Activated CD4-positive, alpha-beta T cell treated with anti-CD3 and anti-CD28 coated beads for 48 hours (primary cell): ENCODE data around the gene SORL1.

ENCODE experiments used
- DNase-seq: peaks from one replicate; pipeline ENCODE4 v3.0.0-alpha.2; 2020

Gene SORL1

DNA sequence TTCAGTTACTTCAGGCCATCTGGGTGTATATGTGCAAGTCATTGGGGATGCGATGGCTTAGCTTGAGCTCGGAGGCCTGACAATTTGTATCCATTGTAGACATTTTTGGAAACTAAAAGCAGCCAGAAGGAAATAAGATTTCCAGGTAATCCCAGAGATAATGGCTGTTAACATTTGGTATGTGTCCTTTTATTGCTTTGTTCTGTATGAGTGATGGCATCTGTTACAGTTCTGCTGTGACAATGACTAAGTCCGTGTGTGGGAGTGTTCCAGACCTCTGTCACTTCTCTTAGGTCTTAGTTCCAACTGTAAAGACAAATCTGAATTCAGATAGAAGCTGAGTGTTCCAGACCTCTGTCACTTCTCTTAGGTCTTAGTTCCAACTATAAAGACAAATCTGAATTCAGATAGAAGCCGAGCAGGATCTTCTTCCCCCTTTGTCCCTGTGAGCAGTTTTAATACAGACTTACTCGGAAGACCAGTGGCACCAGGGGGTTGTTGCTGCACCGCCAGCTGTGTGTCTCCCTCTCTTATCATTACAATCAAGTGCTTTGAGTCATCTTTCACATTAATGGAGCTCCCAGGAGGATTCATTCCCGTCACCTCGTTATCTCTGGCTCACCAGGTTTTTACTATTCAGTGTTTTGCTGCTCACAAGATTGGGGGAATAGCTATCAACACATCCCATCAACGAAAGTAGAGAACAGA is 191.5 kb downstream of the SORL1 start:
- DNase-seq: no peak

DNA sequence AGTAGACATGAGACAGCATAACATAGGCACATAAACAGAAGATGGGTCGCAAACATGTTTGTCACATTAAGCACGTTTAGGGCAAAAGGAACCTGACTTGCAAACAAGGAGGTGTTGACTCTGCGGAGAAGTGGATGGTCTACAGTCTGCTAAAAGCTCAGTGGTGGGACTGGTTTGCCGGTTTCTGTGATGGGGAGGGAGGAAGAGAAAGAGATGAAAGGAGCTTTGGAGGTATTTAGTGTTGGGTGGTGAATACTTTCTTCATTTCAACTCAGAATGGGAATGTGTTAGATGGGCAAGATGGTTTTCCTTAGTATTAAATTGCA is 192.0 kb downstream of the SORL1 start:
- no peak for DNase-seq

DNA sequence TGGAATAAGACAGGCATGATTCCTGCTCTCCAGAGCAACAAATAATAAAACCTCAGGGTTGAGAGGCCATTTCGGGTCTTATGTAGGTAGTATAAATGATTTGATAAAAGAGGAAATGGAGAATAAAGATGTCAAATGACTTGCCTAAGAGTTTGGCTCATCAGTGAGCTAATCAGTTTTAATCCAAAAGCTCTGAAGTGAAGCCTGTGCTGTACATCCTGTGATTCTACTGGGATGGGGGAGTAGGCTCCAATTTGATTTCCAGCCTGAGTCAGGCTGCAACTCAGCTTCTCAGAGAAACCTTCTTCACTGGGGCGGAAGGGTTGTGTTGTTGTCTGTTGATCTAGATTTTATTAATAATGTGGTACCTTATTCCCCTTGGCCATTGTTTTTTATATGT is 192.9 kb downstream of the SORL1 start:
- no peak for DNase-seq

DNA sequence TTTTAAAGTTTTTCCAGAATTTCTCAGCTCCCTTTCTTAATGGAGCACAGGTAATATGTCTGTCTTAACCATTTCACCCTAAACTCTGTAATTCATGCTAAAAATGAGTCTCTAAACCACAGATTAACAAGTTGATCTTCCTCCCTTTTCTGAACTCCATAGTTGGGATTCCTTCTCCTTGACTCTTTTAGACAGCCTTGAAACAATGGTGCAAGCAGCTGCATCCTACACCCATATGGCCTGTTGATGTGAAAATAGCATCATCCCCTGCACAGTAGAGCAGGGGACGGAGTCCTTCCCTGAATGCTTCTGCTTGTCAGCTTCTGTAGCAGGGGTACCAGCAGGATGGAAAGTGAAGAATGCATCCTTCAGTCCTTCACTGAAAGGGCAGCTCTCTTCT is 193.5 kb downstream of the SORL1 start:
- DNase-seq: no peak

DNA sequence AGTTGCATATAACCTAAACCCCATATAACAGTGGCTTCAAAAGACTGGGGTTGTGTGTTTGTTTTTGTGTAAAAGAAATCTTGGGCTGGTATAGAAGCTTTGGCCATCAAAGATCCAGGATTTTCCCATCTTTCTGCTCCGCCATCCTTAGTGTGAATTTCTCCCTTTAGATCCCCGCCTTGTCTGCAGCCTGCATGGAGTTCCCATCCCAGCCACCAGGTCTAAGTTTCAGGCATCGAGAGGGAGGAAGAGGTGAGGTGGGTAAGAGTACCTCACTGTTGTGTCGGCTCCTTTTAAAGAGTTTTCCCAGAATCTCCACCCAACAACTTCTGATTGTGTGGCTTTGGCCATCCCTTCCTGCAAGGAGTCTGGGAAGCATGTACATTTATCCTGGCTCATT is 196.2 kb downstream of the SORL1 start:
- DNase-seq: no peak

DNA sequence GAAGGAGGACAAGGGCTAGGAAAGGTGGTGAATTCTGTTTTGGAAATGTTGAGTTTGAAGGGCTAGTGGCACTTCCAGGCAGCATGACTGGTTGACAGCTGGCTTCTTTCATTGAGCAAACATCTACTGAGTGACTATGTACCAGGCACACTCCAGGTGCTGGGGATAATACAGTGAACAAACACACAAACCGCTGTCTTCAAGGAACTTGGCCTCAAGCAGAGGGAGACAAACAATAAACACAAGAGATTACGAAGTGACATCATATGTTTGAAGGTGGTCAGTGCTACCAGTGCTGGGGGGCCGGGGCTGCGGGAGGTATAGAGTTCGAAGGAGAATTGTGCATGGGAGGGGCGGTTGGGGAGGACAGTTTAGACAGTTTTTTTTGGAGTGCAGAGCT is 197.7 kb downstream of the SORL1 start:
- DNase-seq: no peak

DNA sequence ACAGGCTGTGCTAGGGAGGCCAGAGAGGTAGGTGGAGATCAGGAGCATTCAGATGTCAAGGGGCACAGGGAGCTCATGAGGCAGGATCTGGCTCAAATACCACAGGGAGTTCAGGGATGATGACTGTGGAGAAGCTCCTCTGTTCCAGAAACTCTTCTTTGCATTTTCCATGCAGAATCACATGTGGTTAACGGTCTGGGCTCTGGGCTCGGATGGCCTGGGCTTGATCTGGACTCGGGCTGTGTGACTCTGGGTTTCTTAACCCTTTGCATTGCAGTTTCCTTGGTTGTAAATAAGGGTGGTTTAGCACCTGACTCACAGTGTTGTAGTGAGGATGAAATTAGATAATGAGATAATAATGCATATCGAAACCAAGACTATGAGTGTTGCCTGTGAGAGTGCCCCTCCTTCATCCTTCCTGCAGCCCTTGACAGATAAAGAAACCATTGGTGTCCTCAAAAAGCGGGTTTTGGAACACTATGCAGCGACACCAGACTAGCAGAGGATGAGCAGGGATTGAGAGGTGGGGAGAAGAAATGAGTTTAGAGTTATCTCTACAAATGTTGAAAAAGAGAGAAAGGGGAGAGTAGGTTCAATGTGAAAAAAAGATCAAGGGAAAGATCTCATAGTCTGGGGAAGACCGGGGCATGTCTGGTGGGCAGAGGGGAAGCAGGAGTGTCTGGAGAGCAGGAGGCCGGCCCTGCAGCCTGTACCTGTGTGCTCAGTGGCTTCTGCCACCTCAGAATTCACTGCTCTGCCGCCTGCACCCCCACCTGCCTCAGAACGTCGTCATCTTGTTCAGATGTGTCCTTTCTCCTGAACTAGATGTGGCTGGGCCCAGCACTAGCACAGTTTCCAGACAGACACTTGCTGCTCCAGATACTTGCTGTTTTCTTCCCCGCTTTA is 198.5 kb downstream of the SORL1 start:
- DNase-seq: peak; percentile 41

DNA sequence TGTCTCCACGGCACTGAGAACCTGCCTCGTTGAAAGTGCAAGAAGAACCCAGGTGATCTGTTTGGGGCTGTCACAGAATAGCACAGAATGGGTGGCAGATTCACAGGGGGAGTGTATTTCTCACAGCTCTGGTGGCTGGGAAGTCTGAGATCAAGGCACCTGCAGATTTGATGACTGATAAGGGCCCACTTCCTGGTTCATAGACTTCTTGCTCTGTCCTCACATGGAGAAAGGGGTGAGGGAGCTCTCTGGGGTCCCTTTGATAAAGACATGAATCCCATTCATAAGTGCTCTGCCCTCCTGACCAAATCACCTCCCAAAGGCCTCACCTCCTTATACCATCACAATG is 199.1 kb downstream of the SORL1 start:
- no peak for DNase-seq

DNA sequence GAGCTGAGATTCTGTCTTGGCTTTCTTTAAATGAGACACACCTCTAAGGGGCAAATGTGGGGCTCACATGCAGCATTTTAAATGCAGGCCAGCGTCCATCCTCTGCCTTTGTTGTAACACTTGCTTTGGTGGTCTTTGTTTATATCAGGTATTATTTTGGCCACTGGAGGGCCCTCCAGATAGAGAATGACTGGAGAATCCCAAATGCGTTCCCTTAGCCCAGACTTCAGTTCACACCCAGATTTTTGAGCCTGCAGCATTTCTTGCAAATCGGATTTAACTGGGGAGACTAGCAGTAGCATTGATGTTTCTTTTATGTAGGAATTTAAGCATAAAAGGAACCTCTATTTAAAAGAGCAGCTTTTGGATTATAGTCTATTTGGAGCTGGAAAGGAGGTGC is 200.9 kb downstream of the SORL1 start:
- no peak for DNase-seq

DNA sequence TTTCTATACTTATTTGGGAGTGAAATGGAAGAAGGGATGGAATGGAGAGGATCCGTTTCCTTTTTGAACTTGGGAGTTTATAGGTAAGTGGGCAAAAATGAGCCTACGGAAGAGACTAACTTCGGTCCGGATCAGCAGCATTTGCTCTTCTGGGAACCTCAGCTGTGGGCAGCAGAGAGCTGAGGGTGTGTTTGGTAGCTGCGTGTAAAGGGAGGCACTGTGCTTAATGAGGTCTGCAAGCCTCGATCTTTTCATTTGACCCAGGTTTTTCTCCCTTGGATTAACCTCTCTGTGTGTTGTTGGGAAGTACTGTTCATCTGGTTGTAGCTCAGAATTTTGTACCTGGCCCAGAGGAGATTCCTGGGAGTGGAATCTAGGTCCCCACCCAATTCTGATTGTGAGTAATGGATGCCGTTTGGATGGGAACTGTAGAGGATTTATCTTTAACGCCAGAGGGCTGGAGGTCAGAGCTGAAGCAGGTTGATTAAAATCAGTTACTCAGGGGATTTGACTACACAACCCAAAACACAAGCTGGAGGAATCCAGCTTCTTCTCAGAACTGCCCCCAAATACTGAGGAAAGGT is 202.2 kb downstream of the SORL1 start:
- no peak for DNase-seq

DNA sequence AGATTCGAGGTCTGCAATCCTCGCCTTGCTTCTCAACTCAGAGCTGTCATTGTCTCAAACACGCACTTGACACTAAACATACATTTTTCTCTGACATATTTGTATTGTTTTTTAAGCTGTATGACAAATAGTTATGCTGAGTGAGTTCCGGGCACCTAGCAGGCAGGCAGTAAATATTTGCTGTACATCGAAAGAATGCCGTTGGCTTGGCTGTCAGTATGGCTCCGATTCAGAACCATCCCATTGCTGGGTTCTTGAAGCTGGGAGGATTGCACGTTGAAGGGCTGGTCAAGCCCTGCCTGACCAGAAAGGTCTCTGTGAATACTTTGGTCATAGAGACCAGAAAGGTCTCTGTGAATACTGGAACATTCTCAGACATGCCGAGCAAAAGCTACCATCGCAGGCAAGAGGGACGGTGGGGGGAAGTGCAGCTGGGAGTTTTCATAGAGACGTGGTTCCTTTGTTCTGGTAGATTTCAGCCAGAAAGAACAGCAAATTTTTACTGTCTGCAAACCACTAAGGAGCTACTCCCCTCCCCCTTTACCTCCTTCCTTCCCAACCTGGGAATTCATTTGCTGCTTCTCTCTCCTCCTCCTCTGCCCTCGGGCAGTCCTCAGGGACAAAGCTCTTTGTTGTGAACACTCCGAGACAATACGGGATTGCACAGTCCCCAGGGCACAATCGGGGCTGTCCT is 202.9 kb downstream of the SORL1 start:
- DNase-seq: no peak

DNA sequence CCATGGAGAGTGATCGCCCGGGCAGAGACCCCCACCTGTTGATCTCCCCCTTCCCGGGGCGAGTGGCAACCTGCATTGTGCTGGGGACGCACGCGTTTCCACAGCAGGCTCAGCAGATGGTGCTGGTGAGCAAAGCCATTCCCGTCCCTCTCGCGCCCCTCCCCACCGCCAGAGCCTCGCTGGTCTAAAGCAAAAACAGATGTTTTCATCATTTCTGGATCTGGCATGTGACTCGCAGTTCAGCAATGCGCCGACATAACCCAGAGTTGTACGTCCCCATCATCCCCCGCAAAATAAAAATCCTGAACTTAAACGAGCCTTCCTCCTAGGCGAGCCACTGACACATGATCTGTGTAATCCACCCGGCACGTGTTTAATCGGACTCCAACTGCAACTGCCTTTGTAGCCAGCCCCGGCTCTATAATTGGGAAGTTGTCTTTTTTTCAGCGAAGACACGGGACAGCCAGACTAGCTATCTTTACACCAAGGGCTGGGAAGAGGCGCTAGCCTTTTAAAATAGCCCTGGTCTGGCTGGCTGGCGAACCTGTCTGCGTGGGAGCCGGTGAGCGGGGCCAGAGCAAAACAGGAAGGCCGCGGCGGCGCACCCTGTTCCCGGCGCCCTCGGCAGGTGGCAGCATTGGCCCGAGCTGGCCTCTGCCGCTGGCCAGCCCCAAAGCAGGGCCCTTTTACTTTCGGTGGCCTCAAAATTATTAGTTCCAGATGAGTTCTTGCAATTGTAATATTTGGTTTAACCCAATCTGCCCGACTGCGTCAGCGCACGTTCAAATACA is 203.6 kb downstream of the SORL1 start:
- peak; percentile 80 for DNase-seq

DNA sequence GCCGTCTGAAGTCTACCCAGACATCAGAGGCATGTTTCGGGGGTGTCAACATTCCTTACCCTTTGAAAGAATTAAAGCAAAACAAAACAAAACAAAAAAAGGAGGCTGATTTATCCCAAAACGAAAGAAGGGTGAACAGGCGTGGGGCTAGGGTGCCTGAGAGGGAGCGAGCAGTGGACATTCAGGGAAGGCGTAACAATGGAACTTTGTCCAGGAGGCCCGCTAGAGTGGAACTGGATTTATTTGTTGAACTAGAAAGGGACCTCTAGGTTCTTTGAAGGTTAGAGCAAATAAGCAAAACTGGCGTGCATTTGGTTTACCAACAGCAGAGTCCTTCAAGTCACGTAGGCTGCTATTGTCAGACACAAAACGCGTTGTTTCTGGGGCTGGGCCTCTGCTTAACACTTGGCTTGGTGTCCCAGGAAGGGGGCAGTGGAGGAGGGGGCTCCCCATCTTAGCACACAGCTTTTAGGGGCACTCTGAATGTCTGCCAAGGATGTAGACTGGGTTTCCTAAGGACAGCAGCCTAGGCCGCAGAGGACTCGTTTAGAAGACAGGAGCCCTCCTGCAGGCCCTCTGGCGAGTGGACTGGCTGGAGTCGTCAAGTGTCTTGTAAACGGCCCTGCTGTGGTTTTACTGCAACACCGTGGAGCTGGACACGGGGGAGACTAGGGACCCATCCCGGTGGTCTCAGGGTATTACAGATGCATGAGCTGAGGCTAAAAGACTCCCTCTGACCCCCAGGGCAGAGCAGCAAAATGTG is 204.4 kb downstream of the SORL1 start:
- DNase-seq: no peak

DNA sequence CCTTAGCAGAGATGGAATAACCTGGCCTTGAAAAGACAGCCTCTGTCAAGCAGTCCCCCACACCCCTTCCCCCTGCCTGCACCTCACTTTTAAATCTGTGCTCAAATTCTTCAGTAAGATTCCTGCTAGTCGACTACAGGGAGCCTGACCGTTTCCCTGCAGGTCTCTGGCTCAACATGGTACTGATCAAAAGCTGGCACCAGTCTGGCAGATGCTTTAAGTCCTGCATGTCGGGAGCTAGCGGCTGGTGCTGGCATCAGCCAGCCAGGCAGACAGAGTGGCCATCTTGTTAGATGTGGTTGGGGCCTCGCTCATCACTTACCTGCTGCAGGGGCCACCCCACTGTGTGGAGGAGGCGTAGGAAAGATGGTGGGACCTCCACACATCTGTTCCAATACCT is 205.0 kb downstream of the SORL1 start:
- DNase-seq: no peak

DNA sequence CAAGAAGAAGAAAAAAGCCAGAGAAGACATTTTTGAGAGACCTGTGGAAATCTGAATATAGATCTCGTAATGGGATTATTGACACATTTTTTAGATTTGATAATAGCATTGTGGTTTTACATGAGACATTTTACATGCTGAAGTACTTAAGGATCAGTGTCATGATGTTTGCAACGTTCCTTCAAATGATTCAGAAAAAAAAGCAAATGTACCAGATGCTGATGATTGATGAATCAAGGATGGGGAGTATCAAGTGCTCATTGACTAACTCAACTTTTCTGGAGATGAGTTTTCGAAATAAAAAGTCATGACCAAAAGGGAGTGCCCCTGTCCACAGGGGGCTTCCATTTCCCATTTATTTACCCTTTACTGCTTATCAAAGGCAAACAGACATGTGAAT is 207.7 kb downstream of the SORL1 start:
- no peak for DNase-seq

DNA sequence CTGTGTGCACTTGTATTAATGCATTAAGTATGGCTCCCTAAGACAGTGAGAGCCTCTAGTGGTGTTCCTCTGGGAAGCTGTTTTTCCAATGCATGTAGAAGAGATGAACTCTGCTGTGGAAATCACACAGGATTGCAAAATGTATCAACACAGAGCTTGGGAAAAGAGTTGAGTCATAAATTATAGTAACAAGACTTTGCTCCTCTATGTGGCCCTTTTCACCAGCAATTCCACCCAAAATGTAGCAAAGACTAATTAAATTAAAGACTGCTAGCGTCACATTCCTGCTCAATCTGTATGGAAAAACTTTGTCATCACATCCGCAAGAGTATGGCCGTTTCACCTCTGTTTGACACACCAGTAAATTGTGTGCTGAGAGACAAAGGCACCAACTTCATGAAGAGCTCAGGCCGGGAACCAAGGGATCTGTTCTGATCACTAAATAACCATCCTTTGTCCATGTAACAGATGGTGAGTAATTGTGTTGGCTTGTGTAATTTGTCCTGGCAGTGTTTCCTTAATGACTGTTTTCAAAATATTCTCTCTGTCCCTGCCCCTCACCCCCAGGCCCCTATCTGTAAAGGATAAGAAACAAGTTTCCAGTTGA is 209.9 kb downstream of the SORL1 start:
- no peak for DNase-seq

DNA sequence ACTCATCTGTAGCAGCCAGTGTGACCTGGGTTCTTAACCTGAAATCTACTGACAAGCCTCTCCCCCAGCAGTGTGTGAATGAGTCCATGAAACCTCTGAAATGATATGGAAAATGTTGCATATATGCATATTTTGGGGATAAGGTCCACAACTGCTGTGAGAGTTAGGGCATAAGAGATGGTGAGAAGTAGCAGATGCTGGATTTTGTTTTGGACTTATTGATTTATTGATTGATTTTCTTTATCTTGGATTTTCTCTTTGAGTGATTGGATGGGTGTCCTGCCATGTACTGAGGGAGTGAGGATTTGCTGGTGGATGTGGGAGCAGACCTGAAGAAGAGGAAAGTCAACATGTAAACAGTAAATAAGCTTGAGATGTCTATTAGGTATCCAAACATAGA is 212.0 kb downstream of the SORL1 start:
- no peak for DNase-seq

DNA sequence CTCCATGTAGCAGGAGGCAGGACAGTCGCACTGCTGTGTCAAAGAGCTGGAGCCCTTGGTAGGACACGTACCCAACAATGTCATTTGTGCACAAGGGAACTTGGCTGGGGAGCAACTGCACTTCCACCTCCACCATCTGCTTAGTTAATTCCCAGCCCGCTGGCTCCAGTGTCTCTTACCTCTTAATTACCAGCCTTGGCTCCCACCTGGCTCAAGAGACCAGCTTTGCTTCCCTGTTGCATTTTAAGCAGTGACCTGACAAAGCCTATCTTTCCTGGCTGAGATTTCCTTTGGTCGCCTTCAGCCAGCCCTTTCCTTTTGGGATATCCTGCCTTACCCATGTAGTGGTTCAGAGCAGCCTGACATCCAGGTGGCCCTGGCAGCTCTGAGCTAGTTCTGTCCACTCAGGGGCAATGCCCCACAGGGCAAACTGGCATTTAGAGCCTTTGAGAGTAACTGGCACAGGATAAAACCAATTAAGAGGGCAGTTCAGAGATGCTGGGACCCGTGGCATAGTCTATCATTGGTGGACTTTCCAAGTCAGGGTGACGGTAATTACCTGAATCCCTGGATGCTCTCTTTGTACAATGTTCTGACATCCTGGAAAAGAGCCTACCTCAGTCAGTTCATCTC is 213.2 kb downstream of the SORL1 start:
- DNase-seq: no peak

DNA sequence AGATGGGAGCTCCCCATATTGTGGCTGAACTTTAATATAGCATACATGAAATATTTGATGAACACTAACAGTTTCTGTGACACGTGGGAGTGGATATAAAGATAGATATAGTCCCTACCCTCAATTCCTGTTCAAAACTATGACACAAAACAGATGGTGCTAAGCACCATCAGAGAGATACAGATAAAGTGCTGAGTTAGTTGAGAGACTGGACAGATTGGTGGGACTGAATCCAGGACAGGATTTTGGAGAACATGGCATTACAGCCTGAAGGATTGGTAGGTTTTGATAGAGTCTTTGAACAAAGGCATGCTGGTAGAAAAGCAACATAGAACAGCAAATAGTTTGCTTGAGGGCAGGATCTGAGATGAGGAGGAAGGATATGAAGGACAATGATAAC is 215.7 kb downstream of the SORL1 start:
- DNase-seq: no peak

DNA sequence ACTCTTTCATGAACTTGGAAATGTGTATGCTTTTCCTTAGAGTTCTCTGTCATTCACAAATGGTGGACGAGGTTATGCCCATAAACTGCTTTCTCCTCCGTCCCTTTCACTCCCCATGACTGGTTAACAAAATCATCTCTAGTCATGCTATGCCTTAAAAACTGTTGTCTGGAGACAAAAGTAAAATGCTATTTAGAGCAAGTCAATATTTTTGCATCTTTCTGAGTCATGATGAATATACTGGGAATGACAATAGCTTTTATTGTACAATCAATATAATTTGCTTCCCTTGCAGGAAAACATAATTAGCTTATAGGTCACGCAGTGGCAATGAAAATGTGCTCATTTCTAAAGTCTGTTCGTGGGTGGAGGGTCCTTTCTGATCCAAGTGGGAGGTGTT is 217.3 kb downstream of the SORL1 start:
- DNase-seq: no peak

DNA sequence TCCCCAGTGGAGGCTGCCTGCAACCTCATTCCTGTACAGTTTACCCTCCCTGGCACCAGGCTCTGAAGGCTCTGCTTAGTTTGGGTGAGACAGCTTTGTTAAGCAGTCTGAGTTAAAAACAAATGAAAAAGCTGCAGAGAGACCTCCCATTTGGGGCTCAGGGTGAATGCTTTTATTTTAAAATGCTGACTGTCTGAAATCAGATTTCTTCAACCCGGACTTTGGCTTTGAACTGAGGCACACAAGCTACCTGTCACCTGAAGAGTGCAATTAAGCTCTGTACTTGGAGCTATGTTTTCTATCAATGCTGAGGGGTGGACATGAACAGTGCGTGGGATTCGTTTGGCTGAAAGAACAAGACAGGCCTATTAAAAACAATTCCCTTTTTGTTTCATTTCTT is 218.2 kb downstream of the SORL1 start:
- DNase-seq: no peak
